SK-N-MC (cell line): ENCODE data around the gene TTC28.

Source experiments
- DNase-seq: peaks from one replicate; pipeline ENCODE4 v3.0.0-alpha.2; 2011; ENCODE audit warnings: low read depth, low spot score
- H3K27ac ChIP-seq: fragments of 200-600 bp; sonication (generic); 2 replicates; pipeline ENCODE4 v1.5.1; 2016; ENCODE audit warnings: mixed run types
- H3K36me3 ChIP-seq: fragments of 200-600 bp; sonication (generic); 2 replicates; pipeline ENCODE4 v1.6.1; 2017; ENCODE audit warnings: antibody characterized with exemption, low read length, mixed read lengths; ENCODE audit not compliant: insufficient read depth
- H3K4me3 ChIP-seq: fragments of 200-600 bp; sonication (generic); 2 replicates; pipeline ENCODE4 v1.5.1; 2016
- H3K9ac ChIP-seq: fragments of 200-600 bp; sonication (generic); 2 replicates; pipeline ENCODE4 v1.8.0; 2017; ENCODE audit warnings: mixed run types, mixed read lengths; ENCODE audit not compliant: insufficient read length
- H3K9me3 ChIP-seq: fragments of 200-600 bp; sonication (generic); 2 replicates; pipeline ENCODE4 v1.6.1; 2017; ENCODE audit warnings: low read depth, mild to moderate bottlenecking, antibody characterized with exemption, low read length, moderate library complexity, mixed read lengths
- EZH2 ChIP-seq: fragments of 200-600 bp; sonication (generic); IDR thresholded peaks from one replicate; pipeline ENCODE4 v1.6.1; 2017; ENCODE audit warnings: antibody characterized with exemption
- FOXP2 ChIP-seq: optimal IDR thresholded peaks from 2 replicates; pipeline ENCODE3; 2011; ENCODE audit warnings: mild to moderate bottlenecking, moderate library complexity; ENCODE audit not compliant: insufficient read depth; ENCODE audit errors: extremely low read length, control extremely low read depth
- POLR2AphosphoS5 ChIP-seq: IDR thresholded peaks from 2 replicates; pipeline ENCODE4 v1.6.1; 2012; ENCODE audit warnings: mild to moderate bottlenecking, low read depth, low read length, borderline replicate concordance

TTC28 gene

GRCh38 chr22:27978802-27979201 is 700.8 kb downstream of the TTC28 start:
- Histone ChIP-seq H3K4me3 (no peak overlapping the region), H3K27ac (no peak overlapping the region), H3K9me3 (no peaks in the 10 kb centered on the region), H3K36me3 (peaks cover 19% of the 10 kb centered on the region; the same call in 1 of the 2 replicates), H3K9ac (no peak overlapping the region)
- DNase-seq, result no peak
- no peak for TF ChIP-seq POLR2AphosphoS5

- Histone ChIP-seq H3K4me3 (no peak overlapping the region), H3K36me3 (peaks cover 19% of the 10 kb centered on the region; the same call in 1 of the 2 replicates), H3K9me3 (no peaks in the 10 kb centered on the region), H3K27ac (no peak overlapping the region), H3K9ac (no peak overlapping the region)
- no peak for TF ChIP-seq EZH2
- no peak for TF ChIP-seq POLR2AphosphoS5
- TF ChIP-seq FOXP2, result no peak
- DNase-seq, result no peak
These were observed 701.3 kb downstream of the TTC28 start for GRCh38 chr22:27978317-27978716.

- no peaks in the 10 kb centered on the region for H3K9me3 ChIP-seq
- TF ChIP-seq FOXP2 (no peak), POLR2AphosphoS5 (no peak), EZH2 (no peak)
These were observed 703.1 kb downstream of the TTC28 start for GRCh38 chr22:27976586-27976985.

GRCh38 chr22:27975381-27976013 is 704.1 kb downstream of the TTC28 start:
- H3K4me3 ChIP-seq, result no peak overlapping the region
- no peaks in the 10 kb centered on the region for H3K9me3 ChIP-seq
- no peak overlapping the region for H3K9ac ChIP-seq
- no peaks in the 10 kb centered on the region for H3K36me3 ChIP-seq
- H3K27ac ChIP-seq, result no peak overlapping the region
- no peak for TF ChIP-seq EZH2
- no peak for TF ChIP-seq FOXP2
- TF ChIP-seq POLR2AphosphoS5, result no peak
- no peak for DNase-seq

More at GRCh38 chr22:27976586-27976985, 703.1 kb downstream of the TTC28 start:
- Histone ChIP-seq H3K27ac (no peak overlapping the region), H3K4me3 (no peak overlapping the region), H3K36me3 (0 out of 2 replicates have a peak, but pooled peaks cover 3% of the 10 kb centered on the region), H3K9ac (no peak overlapping the region)
- no peak for DNase-seq

- DNase-seq, result no peak
- TF ChIP-seq EZH2, result no peak
- peak overlapping the region; percentile 12; the same call in 1 of the 2 replicates for H3K27ac ChIP-seq
These were observed 705.8 kb downstream of the TTC28 start for GRCh38 chr22:27973846-27974245.

GRCh38 chr22:27972732-27973698 is 706.6 kb downstream of the TTC28 start:
- Histone ChIP-seq H3K9ac (no peak overlapping the region), H3K4me3 (no peak overlapping the region), H3K9me3 (no peaks in the 10 kb centered on the region), H3K36me3 (no peaks in the 10 kb centered on the region), H3K27ac (no peak overlapping the region)
- no peak for TF ChIP-seq EZH2
- no peak for TF ChIP-seq POLR2AphosphoS5
- no peak for TF ChIP-seq FOXP2
- no peak for DNase-seq

More at GRCh38 chr22:27973846-27974245, 705.8 kb downstream of the TTC28 start:
- Histone ChIP-seq H3K9ac (no peak overlapping the region), H3K4me3 (peak overlapping the region; percentile 32; the same call in 1 of the 2 replicates), H3K36me3 (no peaks in the 10 kb centered on the region), H3K9me3 (no peaks in the 10 kb centered on the region)

GRCh38 chr22:27971926-27972325 is 707.7 kb downstream of the TTC28 start:
- Histone ChIP-seq H3K4me3 (no peak overlapping the region), H3K36me3 (no peaks in the 10 kb centered on the region), H3K9me3 (no peaks in the 10 kb centered on the region), H3K9ac (no peak overlapping the region), H3K27ac (no peak overlapping the region)
- TF ChIP-seq EZH2 (no peak), FOXP2 (no peak), POLR2AphosphoS5 (no peak)
- DNase-seq, result no peak

GRCh38 chr22:27970596-27971220 is 708.9 kb downstream of the TTC28 start:
- Histone ChIP-seq H3K27ac (no peak overlapping the region), H3K9me3 (no peaks in the 10 kb centered on the region), H3K4me3 (no peak overlapping the region), H3K36me3 (no peaks in the 10 kb centered on the region), H3K9ac (no peak overlapping the region)
- TF ChIP-seq POLR2AphosphoS5, result no peak
- no peak for TF ChIP-seq EZH2
- no peak for TF ChIP-seq FOXP2
- no peak for DNase-seq
